ENCODE measurements around the gene PRKN.

DNA sequence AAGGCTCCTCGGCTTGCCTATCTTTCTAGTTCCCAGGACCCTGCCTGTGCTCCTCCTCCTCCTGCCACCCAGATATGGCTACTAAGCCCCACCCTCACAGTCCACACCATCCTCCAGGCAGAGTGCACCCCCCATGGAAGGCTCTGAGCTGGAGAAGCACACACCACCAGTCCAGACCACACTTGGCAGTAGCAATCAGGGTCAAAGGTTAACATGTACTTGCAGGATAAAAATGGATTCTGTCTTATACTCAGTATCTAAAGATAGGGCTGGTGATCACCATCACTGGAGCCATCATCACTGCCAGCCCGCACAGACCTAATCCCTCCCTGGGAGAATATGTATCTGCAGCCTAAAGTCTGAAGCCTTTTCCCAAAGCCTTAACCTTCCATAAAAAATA, 83.4 kb downstream of the PRKN start:
- TF ChIP-seq, protein P1, sequence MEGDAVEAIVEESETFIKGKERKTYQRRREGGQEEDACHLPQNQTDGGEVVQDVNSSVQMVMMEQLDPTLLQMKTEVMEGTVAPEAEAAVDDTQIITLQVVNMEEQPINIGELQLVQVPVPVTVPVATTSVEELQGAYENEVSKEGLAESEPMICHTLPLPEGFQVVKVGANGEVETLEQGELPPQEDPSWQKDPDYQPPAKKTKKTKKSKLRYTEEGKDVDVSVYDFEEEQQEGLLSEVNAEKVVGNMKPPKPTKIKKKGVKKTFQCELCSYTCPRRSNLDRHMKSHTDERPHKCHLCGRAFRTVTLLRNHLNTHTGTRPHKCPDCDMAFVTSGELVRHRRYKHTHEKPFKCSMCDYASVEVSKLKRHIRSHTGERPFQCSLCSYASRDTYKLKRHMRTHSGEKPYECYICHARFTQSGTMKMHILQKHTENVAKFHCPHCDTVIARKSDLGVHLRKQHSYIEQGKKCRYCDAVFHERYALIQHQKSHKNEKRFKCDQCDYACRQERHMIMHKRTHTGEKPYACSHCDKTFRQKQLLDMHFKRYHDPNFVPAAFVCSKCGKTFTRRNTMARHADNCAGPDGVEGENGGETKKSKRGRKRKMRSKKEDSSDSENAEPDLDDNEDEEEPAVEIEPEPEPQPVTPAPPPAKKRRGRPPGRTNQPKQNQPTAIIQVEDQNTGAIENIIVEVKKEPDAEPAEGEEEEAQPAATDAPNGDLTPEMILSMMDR (IDR thresholded peaks at IDR 0.05) = no peak
- TF ChIP-seq POLR2A (IDR thresholded peaks at IDR 0.05) = no peak

Measured in thyroid gland (tissue), 4 donors.